22Rv1 (cell line): ENCODE results near the gene PPP3CA.

ENCODE experiments used
- H3K27ac ChIP-seq: fragments of 450-650 bp; 2 replicates; pipeline ENCODE4 v1.5.1; 2017
- ZFX ChIP-seq: fragments of 450-650 bp; IDR thresholded peaks from 2 replicates; pipeline ENCODE4 v1.6.1; 2017; ENCODE audit warnings: antibody characterized with exemption, borderline replicate concordance
- TF ChIP-seq, protein P1 (sequence below): fragments of 450-650 bp; IDR thresholded peaks from 2 replicates; pipeline ENCODE4 v1.5.1; 2017; ENCODE audit warnings: mild to moderate bottlenecking

Gene PPP3CA

DNA sequence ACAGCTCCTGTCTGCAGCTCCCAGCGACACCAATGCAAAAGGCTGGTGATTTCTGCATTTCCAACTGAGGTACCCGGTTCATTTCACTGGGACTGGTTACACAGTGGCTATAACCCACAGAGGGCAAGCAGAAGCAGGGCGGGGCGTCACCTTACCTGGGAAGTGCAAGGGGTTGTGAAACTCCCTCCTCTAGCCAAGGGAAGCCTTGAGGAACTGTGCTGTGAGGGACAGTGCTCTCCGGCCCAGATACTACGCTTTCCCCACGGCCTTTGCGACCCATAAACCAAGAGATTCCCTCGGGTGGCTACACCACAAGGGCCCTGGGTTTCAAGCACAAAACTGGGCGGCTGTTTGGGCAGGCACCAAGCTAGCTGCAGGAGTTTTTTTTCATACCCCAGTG is 218.9 kb downstream of the PPP3CA start:
- no peak for TF ChIP-seq ZFX
- TF ChIP-seq, protein P1, sequence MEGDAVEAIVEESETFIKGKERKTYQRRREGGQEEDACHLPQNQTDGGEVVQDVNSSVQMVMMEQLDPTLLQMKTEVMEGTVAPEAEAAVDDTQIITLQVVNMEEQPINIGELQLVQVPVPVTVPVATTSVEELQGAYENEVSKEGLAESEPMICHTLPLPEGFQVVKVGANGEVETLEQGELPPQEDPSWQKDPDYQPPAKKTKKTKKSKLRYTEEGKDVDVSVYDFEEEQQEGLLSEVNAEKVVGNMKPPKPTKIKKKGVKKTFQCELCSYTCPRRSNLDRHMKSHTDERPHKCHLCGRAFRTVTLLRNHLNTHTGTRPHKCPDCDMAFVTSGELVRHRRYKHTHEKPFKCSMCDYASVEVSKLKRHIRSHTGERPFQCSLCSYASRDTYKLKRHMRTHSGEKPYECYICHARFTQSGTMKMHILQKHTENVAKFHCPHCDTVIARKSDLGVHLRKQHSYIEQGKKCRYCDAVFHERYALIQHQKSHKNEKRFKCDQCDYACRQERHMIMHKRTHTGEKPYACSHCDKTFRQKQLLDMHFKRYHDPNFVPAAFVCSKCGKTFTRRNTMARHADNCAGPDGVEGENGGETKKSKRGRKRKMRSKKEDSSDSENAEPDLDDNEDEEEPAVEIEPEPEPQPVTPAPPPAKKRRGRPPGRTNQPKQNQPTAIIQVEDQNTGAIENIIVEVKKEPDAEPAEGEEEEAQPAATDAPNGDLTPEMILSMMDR, result no peak
- peak overlapping the region; percentile 88 for H3K27ac ChIP-seq

DNA sequence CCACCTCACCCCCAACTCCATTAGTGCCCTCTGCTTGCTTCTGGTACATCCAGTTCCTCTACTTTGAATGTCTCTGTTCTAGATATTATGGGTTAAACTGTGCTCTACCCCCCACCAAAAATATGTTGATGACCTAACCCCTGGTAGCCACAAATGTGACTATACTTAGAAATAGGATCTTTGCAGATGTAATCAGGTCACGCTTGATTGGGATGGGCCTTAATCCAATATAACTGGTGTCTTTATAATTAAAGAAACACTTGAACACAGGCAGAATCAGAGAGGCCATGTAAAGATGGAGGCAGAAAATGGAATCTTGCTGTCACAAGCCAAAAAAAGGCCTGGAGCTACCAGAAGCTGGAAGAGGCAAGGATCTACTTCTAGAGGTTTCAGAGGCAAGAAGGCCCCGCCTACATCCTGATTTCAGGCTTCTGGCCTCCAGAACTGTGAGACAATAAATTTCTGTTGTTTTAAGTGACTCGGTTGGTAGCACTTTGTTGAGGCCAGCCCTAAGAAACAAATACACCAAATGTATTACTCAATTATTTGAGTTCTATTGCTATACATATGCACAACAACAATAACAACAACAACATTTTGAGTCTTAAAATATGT is 220.0 kb downstream of the PPP3CA start:
- peak overlapping the region; percentile 88 for H3K27ac ChIP-seq
- TF ChIP-seq ZFX, result no peak
- TF ChIP-seq, protein P1, result no peak

DNA sequence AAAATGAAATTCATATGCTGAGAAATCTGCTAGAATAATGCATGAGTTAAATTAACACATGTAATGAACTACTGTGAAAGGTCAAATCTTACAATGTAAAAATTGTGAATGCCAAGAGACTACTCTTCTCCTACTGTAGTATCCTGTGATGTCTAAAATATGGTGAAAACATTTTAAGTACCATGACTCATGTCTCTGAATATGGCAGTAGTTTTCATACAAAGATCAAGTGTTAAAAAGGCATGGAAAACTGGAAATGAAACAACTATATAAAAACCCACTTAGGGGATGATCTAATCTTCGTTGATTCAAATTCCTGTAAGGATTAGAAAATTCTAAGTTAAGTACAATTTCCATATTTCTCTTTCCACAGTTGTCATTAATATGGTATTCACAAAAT is 221.3 kb downstream of the PPP3CA start:
- TF ChIP-seq, protein P1, result no peak
- no peak for TF ChIP-seq ZFX
- peak overlapping the region; percentile 88 for H3K27ac ChIP-seq

DNA sequence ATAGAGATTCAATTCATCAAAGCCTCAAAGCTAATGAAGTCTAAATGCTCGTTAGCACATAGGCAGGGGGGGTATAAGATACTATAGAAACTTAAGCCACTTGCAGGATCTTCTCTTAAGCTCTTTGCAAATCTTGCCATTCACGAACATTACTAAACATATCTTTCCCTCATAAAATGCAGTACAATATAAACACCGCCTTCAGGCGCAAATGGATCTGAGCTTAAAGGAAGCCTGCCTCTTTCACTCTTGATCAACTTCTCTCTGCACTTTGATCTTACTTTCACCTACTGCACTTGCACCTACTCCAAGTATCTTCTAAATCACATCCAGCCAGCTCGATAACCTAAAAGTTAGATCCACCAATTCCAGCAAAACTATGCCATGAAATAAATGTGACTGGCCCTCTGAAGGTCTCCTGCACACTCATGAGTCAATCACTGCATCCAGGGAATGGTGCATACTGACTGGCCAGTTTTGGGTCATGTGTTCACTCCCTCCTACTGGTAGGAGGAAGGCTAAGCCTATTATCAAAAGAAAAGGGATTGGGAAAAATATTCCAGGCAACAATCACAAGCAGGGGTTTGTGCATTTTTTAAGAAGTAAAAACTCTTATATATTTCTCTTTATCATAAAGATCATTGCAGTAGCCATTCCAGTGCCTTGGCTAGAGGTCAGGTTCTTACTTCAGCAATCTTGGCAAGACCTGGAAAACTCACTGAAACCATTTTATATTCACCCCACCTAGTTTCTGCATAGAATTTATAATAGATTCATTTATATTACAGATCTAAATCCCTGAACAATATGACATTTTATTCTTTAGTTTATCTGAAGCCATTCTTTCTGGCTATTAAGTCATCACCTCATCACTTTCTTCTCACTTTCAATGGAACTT is 222.0 kb downstream of the PPP3CA start:
- H3K27ac ChIP-seq, result peak overlapping the region; percentile 88
- TF ChIP-seq, protein P1, result no peak
- no peak for TF ChIP-seq ZFX

DNA sequence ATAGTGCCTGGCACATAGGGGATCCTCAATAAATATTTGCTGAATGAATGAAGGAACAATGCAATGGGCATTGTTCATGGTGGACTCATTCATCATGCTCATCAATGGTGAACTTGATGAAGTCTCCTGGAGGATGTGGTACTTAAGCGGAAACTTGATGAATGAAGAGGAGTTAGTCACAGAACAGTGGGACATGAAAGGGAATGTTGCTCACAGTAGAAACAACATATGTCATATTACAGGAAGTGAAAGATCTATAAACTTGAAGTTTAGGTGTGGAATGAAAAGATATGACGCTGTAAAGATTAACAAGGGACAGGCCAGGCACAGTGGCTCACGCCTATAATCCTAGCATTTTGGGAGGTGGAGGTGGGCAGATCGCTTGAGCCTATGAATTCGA is 224.1 kb downstream of the PPP3CA start:
- TF ChIP-seq, protein P1, result no peak
- no peak for TF ChIP-seq ZFX
- H3K27ac ChIP-seq, result peak overlapping the region; percentile 88

DNA sequence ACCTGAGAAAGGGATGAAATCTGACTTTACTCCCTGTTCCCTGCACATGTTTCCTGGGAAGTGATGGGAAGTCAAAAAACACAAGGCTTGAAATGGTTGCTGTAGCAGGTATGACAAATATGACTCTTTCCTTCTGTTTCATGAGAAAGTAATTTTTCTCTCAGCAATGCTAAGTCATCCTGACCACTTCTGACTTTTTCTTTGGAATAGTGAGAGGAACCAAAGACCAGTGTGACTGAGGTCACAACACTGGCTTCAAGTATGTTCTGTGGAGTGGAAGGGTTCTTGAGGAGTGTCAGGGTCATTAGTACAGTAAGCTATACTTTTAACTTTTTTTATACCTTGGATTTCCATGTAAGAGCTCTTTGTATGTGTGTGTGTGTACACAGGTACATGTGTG is 225.3 kb downstream of the PPP3CA start:
- H3K27ac ChIP-seq, result peak overlapping the region; percentile 88
- TF ChIP-seq, protein P1, result no peak
- TF ChIP-seq ZFX, result no peak

DNA sequence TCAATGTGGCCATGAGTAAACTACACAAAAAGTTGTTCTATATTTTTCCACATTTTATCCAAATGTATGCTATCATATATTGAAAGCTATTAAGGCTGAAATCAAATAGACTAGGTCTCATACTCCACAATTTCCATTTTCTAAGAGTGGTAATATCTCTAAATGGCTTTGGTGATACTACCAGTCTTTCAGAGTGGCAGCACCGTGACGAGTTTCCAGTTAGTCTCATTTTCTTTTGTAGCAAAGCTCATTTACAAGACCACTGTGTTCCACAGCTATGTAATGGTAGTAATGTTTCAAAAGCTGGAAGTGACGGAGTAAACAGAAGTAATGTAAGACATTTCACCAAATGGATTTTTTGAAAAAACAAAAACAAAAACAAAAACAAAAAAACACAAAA is 228.2 kb downstream of the PPP3CA start:
- TF ChIP-seq, protein P1, result no peak
- no peak for TF ChIP-seq ZFX
- H3K27ac ChIP-seq, result peak overlapping the region; percentile 88
